DMS153 treated with DMSO at 0.1 percent for 48 hours (cell line): ENCODE results near the gene SLC22A3.
A peak's percentile ranks its signal among the peaks of the same experiment; 100 is the strongest.
"Not testable (repeated sequence)": the region's sequence is repeated elsewhere in the genome, so short reads cannot be mapped to it uniquely, and the experiment has no call there.

ENCODE experiments used
- DNase-seq: peaks from one replicate; lab custom pipeline; 2025; ENCODE audit not compliant: unreplicated experiment; lab: John Stamatoyannopoulos, UW

The SLC22A3 gene

GRCh38 chr6:160438481-160438880, 90.3 kb downstream of the SLC22A3 start:
- DNase-seq, result no peak

- no peak for DNase-seq
Observed at GRCh38 chr6:160439751-160440150, 91.6 kb downstream of the SLC22A3 start.

- DNase-seq, result no peak
Observed at GRCh38 chr6:160442151-160442550, 94.0 kb downstream of the SLC22A3 start.

- no peak for DNase-seq
Observed at GRCh38 chr6:160445130-160445529, 97.0 kb downstream of the SLC22A3 start.

- DNase-seq, result no peak
Observed at GRCh38 chr6:160447350-160447749, 99.2 kb downstream of the SLC22A3 start.

- DNase-seq, result not testable (repeated sequence)
Observed at GRCh38 chr6:160449787-160450186, 101.6 kb downstream of the SLC22A3 start.

GRCh38 chr6:160450849-160451248, 102.7 kb downstream of the SLC22A3 start:
- no peak for DNase-seq

- no peak for DNase-seq
Observed at GRCh38 chr6:160454303-160454702, 106.1 kb downstream of the SLC22A3 start.

GRCh38 chr6:160455081-160455480, 106.9 kb downstream of the SLC22A3 start:
- DNase-seq, result no peak

- peak; percentile 10 for DNase-seq
Observed at GRCh38 chr6:160455541-160456213, 107.5 kb downstream of the SLC22A3 start.

GRCh38 chr6:160456214-160456546, 108.0 kb downstream of the SLC22A3 start:
- no peak for DNase-seq

- DNase-seq, result no peak
Observed at GRCh38 chr6:160457823-160458222, 109.6 kb downstream of the SLC22A3 start.

- no peak for DNase-seq
Observed at GRCh38 chr6:160461641-160462040, 113.5 kb downstream of the SLC22A3 start.

- no peak for DNase-seq
Observed at GRCh38 chr6:160462116-160462515, 113.9 kb downstream of the SLC22A3 start.

GRCh38 chr6:160462551-160463109, 114.5 kb downstream of the SLC22A3 start:
- DNase-seq, result no peak

GRCh38 chr6:160464744-160465143, 116.6 kb downstream of the SLC22A3 start:
- no peak for DNase-seq

- not testable (repeated sequence) for DNase-seq
Observed at GRCh38 chr6:160467261-160467871, 119.2 kb downstream of the SLC22A3 start.

GRCh38 chr6:160469153-160469552, 121.0 kb downstream of the SLC22A3 start:
- DNase-seq, result no peak

GRCh38 chr6:160476056-160476455, 127.9 kb downstream of the SLC22A3 start:
- DNase-seq, result not testable (repeated sequence)

- not testable (repeated sequence) for DNase-seq
Observed at GRCh38 chr6:160477072-160477471, 128.9 kb downstream of the SLC22A3 start.

- no peak for DNase-seq
Observed at GRCh38 chr6:160477901-160478300, 129.7 kb downstream of the SLC22A3 start.

- DNase-seq, result no peak
Observed at GRCh38 chr6:160487116-160487515, 138.9 kb downstream of the SLC22A3 start.

GRCh38 chr6:160489091-160489490, 140.9 kb downstream of the SLC22A3 start:
- DNase-seq, result no peak
